A549 treated with Hydrocortisone at 1 μM for 4 hours (cell line): Measurements from ENCODE around the gene AADACL2. TPM values are rescaled to one million over a fixed set of nuclear protein-coding genes. Genes with fewer than 3 reads are reported as not detected.

Source experiments
- total RNA-seq: library from RNA; stranded (reverse); fragments of 200-300 nt; extraction: Qiagen RNA extraction; gene quantifications from 5 replicates; pipeline ENCODE4 v1.2.3, GENCODE V29; 2022

Gene AADACL2
- total RNA-seq = not detected in 5 replicates

GRCh38 chr3:151733613-151734012 is at the start of gene AADACL2:
AADACL2 (plus strand) TSS chr3:151733927; CDS start chr3:151734036, 109 bp downstream.

Other genes with a start within 250 kb of the AADACL2 start
- 10.7 to 12.8 TPM (median 12.1 TPM) in 5 replicates for gene AADAC, start 80.2 kb downstream of the AADACL2 start, total RNA-seq
- 0.06 to 0.12 TPM (median 0.09 TPM) in 5 replicates for gene SUCNR1, start 139.7 kb downstream of the AADACL2 start, total RNA-seq